Activated CD4-positive, alpha-beta T cell treated with anti-CD3 and anti-CD28 coated beads, Interleukin-10, Interleukin-2, amounts not matched to agents 100 ng/mL and 50 ng/mL, durations not matched to agents 16 hours and 8 hours (primary cell): ENCODE data around the gene LYPD6.

Source experiments
- DNase-seq: peaks from one replicate; pipeline ENCODE4 v3.0.0-alpha.2; 2020

LYPD6 gene

DNA sequence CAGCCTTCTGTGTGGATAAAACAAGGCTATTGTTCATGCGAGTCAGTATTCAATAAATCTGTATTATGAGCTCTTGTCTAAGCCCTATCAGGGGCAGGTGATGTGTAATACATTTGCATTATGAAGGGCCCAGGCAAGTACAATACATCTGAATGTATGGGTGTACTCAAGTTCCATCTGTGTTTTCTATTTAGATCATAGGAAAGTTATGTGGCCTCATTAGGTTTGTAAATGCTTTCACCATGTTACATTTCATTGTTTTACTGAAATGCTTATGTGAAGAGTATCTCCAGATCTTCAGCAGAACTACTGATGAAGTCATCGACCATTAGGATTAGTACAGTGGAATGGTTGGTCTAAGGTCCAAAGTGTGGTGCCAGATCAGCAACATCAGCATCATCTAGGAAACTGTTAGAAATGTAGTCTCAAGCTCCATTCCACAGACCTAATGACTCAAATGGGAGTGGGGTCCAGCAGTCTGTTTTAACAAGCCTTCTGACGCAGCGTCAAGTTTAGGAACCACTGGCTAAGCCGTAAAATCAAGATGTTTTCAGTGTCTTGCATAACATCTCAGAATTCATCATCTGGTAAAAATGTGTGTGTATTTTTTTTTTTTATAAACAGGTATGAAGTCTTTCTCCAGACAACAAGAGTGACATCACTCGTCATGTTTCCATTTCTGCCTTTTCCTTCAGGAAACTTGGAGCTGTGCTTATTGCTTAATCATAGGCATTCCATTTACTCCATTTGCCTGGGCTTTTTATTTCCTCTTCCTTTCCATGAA, 80.5 kb downstream of the LYPD6 start:
- DNase-seq, result no peak

DNA sequence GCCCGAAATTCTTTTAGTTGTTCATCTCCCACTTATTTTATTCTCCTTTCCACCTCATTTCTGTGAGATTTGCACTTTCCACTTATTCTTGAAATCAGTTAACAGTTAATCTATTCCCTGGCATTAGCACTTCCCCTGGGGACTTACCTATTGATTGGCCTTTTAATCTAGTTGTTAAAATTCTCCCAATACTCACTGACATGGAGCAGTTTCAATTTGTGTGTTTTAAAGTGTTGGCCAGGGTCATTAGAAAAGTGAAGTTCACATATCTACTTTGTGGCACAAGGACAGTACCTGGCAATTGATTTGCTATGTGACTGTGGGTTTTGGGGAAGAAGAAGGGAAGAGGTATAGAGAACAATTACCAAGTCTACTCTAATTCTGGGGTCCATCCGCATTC, 83.1 kb downstream of the LYPD6 start:
- DNase-seq, result no peak

DNA sequence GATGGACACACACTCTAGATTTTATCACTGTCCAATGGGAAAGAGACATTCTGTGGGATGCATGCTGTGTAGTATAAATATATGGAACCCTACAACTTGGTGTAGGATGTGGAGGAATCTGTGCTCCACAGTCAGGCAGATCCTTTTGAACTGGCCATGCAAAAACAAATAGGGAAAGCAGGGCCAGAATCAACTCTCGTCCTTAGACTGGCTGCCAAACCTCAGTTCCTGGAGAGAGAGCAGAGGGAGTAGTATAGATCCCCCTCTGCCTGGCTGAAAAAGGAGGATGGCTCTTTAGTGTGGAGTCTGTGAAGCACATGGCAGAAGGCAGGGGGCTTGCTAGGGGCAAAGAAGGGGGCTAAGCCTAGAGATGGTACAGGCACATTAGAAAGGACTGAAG, 84.7 kb downstream of the LYPD6 start:
- DNase-seq, result no peak

DNA sequence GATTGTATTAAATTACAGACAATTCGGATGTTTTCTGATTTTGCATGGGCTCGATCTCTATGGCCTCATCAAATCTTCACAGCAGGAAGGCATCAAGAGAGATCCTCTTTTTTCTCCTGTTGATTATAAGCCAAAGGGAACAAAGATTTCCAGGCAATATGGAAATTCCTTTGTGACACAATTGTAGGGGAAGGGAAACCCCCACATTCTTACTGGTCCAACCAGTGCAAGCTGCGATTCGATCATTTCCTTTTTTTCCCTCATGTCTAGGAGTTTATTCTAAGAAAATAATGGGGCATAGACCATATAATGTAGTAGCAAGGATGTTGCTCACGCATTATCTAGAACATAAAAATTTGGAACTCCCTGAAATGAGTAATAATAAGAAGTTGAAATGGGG, 87.7 kb downstream of the LYPD6 start:
- no peak for DNase-seq

DNA sequence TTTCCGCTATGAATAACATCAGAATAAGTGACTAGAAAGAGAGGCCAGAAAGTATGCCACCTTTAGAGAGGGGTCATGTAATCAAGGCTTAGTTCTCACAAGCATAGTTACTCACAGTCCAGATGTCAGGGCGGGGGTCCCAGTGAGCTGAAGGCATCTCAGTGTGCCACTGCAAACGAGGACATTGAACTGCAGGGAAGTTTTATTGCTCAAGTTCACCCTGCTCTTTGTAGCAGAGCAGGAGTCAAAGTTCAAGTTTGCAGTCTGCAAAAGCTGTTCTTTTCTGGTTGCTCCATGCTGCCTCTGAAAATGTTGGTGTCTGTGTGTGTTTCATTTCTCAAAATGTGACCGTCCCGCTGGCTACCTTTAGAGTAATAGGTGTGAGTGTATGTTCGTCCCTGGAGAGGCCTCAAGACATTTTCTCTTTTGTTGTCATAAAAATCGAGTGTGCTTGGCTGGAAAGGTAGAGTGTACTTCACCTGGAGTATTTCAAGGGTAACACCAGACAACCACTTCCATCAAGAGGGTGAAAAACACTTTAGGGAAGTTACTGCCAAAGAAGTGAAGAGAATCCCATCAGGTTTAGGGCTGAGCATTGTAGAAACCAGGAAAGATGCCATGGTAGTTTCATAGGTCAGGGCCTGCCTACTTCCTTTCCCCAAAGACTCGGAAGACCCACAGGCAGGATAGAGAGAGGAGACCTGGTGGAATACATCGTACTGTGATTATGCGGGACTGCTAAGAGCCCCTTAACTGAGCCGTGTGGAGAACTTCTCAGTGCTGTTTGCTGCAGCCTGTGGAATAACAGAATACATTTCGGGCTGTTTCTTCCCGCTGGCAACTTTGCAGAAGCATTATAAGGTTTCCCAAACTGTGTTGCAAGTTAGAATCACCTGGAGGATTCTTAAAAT, 89.9 kb downstream of the LYPD6 start:
- no peak for DNase-seq

DNA sequence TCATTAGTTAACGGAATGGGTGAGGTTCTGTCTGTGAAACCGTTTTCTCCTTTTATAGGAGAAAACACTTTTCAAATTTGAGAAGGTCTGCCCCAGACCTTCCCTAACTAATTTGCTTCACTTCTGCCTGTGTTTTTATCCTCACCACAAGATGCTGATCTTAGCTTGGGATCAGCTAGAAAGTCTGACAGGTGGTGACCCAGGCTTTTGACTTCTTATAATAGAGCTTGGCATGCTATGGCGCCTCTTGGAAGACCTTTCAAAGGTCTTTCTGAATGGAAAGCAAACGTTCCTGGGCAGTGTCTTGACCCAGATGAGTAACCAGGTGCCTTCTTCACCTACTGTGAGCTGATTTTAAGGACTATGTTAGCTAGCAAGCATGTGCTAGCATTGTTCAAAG, 91.4 kb downstream of the LYPD6 start:
- no peak for DNase-seq

DNA sequence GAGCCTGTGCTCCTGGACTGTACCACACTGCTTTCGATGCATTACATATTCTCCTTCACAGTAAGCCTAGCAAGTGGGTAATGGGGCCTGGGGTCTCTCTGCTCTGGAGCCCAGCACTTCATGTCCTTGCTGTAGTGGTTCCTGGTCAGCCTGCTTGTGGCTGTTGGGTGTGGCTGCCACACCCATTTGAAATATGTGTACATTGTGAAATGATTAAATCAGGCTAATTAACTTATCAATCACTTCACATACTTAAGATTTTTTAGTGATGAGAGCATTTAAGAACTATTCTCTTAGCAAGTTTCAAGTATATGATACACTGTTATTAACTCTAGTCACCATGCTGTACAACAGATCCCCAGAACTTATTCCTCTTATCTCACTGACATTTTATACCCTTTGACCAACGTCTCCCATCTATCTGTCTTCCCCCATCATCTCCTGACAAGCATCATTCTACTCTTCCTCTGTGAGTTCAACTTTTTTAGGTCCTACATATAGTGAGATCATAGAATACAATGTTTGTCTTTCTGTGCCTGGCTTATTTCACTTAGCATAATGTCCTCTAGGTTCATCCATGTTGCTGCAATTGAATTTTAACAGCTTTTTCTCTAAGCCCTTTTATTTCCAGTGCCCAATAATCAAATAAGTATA, 92.1 kb downstream of the LYPD6 start:
- DNase-seq, result no peak

DNA sequence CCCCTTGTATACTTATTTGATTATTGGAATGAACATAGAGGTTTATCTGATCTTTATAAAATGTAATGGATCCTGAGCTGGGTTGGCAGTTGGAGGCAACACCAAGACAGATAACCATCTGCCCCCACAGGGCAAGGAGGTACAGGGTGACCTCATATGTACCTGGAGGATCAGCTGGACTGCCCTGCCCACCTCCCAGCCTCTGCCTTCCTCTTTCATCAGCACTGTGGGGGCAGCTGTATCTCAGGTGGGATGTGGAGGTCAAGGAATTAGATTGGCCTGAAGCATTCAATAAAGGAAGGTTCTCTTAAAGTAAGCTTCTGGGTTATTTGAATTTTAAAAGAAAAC, 92.6 kb downstream of the LYPD6 start:
- no peak for DNase-seq

DNA sequence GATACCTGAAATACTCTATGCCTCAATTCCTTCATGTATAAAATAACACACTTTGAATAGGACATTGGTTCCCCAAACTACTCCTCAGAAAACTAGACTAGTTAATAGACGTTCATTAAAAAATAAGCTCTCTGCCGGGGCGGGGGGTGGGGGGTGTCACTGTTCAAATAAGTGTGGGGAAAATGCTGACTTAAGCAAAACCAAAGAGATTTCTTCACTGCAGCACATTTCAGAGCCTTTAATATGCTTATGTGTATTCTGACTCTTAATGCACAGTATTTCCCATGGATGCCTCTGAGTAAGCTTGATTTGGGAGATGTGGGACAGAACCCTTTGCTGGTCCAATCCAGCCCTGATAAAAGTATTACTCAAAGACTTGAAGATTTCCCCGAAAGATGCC, 93.2 kb downstream of the LYPD6 start:
- DNase-seq, result no peak

DNA sequence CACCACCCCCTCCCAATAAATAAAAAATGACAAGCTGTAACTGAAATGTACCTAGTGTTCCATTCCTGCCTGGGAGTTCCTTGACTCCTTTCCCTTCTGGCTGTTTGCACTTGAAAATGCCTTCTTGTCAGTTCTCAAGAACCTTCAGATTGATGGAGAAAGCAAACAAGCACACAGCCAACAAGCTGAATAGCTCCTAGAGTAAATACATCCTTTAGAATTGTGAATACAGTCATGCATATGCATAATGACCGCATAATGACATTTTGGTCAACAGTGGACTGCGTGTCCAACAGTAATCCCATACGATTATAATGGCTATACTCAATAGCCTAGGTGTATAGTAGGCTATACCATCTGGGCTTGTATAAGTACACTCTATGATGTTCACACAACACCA, 97.0 kb downstream of the LYPD6 start:
- DNase-seq, result no peak

DNA sequence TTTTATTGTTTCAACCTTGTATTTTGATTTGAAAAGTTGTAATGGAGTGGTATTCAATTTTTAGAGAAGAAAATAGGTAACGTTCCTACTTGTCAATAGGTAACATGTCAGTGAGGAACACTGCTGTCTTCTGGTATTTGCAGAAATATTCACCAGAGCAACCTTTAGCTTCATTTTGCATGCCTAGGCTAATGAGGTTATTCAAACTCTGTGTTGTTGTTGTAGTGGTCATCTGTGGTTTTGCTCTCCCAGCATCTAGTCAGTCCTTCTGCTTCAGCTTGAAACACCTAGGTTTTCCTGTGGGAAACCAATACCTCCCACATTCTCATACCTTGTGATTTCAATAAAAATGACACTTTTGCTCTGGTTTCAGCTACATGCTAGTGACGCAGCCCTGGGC, 98.4 kb downstream of the LYPD6 start:
- no peak for DNase-seq

DNA sequence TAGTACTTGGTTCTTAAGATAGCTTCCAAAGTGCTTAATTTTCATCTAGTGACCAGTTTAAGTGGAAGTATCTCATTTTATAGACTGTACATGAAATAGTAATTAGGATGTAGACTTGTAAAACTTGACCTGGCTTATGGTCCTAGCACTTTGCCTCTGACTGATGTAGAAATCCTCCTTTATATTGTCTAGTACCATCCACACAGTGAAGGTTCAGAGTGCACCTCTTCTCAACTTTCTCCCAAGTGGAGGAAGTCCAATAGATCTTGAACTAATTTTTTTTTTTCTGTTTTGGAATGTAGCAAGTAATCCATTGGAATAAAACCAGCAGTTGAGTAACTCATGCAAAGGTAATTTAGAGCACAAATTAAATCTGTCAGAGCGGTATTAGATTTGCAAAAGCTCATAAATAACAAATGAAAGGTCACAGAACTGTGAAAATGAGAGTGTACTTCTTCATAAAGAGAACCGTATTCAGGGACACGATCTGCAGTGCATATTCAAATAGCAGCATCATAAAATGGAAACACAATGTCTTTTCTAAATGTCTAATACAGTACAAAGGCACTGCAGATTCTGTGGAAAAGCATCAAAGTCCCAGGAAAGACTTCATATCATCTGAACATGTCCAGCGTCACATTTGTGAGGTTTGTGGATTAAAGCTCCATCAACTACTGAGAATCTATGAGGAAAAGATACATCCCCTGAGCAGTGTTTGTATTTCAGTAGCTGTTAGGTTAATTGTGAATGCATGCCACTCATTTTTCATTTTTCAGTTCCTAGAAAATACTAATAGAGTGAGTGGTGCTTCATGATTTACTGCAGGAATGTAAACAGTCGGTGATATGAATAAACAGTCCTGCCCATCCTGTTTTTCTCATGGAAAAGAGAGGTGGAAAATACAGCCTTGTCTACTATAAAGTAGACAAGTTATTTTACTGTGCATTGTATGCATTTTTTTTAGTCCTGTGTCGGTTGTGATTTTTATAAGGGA, 100.7 kb downstream of the LYPD6 start:
- DNase-seq, result no peak

DNA sequence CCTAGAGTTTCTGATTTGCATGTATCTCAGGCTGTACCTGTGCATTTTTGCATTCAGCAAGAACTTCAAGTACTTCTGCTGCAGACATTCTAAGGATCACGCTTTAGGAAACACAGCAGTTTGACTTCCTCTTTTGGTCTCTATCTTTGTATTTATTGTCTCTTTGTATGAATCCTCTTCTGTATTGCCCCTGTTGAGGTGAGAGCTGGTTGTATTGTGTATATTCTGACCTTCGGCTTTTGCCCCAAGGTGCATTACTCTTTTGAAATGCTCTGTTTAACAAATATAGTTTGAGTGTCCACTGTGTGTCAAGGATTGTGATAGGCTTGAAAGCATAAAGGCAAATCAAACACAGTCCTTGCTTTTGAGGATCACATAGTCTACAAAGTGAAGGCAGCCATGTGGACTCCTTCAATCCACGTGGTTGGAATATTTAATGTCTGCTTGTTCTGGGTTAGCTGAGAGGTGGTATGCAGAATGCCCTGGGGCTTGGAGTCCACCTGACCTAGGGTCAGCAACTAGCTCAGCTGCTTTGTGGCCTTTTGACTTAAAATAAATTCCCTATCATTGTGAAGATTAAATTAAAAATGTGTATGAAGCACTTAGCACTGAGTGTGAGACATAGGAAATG, 108.1 kb downstream of the LYPD6 start:
- no peak for DNase-seq

DNA sequence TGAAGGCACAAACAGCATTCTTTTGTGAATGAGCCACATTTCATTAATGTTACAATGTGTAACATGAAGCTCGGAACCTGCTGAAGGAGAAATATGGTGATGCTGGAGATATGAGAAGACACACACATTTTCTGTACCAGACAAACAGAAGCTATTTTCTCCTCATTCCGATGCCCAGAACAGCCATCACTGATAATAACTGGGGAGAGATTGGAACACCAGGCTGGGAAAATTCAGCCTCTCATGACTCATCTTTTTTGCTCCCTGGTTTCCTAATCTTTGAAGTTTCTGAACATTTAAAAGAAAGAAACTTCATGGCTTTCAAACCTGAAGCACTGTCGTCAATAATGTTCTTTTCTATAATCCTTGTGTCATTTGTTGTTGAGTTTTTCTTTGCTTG, 110.9 kb downstream of the LYPD6 start:
- DNase-seq, result no peak

DNA sequence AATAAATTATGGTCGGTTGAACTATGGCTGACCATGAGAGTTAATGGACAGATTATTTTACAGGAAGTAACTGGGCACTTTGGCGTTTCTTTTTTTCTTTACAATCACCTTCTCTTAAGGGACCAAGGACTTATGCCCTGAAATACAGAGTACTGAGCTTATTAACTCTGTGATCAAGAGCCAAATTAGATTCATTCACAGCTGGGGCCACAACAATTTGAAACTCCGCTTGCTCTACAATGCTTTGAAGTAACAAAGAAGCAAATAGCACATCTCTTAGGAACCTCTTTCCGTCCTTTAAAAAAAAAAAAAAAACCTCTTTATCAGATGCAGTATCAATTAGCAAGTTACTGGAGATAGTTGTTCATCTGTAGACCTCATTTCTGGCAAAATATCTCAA, 112.0 kb downstream of the LYPD6 start:
- DNase-seq, result no peak

DNA sequence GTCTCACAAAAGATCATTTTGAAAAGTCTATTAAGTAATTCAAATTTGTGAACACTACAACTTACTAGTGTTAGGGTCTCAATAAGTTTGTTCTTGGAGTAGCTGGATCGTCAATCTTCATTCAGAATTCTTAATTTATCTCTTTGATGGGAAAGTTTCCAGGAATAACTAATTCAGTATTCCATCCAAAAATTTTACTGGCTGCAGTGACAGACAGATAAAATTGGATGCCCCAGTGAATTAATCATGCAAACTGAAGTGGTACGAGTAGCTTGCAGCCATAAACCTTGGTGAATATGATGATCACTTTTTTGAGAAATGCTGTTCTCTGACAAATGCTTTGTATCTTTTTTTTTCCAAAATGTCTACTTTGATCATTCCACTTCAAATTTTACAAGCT, 112.8 kb downstream of the LYPD6 start:
- DNase-seq, result no peak

DNA sequence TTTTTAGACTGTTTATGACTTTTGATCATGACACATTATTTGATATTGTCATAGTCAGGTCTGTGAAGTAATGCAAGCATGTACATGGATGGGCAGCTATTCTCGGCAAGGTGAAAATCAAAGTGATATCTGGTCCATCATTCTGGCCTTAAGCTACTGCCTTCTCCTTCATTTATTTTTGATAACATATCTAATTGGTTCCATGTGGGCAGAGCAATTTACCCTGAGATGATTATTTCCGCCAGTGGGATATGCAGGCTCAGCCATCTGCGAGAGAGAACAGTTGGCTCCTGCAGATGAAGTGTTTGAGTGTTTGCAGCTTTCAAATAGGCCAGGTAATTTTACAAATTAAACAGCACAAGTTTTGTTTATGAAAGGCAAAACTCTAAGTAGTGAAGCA, 116.4 kb downstream of the LYPD6 start:
- no peak for DNase-seq

DNA sequence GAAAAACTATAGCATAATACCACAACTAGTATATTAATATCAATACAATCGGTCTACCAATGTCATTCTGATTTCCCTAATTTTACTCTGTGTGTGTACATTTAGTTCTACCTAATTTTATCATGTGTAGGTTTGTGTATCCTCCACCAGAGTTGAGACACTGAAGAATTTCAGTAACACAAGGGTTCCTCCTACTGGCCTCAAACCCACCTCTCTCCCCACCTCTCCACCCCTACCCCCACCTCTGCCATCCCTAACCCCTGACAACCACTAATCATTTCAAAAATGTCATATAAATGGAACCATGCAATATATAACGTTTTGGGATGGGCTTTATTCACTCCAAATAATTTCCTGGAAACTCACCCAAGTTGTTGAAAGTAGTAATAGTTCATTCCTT, 117.9 kb downstream of the LYPD6 start:
- no peak for DNase-seq

DNA sequence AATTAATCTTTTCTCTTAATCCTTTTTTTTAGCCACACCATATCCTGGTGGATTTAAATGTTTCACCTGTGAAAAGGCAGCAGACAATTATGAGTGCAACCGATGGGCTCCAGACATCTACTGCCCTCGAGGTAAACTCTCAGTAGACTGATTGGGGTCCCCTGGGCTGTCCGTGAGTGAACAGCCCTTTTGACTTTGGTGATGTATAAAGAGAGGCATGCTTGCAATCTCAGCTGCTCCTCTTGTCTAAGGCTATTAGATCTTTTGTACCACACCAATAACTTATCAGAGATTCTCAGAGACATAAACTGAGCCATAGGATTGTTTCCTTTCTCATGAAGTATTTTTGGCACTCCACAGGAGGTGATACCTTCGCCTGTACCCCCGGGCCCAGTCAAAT, 118.6 kb downstream of the LYPD6 start:
- DNase-seq, result no peak

DNA sequence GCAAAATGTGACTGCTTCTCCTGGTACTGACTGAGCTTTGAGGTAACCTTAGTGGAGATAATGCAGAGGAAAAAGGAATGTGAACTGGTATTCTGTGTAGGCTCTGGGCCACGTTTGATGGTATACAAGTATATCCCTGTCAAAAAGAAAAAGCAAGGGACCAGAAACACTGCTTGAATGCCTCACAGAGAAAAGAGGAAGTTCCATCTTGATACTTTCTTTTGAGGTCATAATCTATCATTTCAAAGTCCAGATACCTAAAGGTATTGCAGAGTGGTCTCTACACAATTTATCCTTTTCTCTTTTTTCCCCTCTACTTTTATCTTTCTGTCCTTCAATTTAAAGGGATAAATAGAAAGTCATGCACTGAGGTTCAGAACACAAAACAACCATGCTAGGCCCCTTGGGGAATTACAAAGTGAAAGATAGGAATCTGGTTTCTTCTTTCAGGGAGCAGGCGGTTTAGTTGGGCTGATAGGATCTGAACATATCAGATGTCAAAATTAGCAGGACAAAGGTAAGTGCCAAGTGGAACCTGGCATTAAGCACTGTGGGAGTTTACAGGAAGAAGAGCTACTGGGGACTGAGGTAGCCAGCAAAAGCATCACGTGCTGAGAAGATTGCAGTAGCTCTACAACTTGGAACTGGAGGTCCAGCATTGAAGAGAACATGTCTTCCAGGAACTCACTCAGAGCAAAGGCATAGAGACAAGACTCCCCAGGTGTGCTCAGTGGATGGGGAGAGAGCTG, 121.2 kb downstream of the LYPD6 start:
- DNase-seq, result no peak

DNA sequence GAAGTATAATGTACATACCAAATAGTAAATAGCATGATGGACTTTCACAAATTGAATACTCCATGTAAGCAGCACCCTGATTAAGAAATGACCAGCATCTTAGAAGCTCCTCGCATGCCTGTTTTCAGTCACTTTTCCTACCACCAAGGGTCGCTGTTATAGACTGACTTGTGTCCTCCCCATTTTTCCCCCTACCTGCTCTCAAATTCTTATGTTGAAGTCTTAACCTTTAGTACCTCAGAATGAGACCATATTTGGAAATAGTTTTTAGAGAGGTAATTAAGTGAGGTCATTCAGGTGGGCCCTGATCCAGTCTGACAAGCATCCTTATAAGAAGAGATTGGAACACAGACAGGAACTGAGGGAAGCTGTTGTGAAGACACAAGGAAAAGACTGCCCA, 125.9 kb downstream of the LYPD6 start:
- DNase-seq, result no peak
